GM12878 (cell line): ENCODE results near the gene DCN. TPM values are rescaled to one million over a fixed set of nuclear protein-coding genes. Genes with fewer than 3 reads are reported as not detected.

Experiments used
- ATAC-seq: fragments of 200-7000 bp; cut with Tn5 transposase; 3 replicates; pipeline ENCODE4 v1.9.1; 2020; ENCODE audit warnings: mild to moderate bottlenecking, moderate library complexity
- BruUV-seq: library from RNA; stranded (reverse); fragments of 400-500 nt; replicated peaks from 2 replicates; lab custom pipeline; 2021; lab: Mats Ljungman, UMichigan
- CTCF ChIA-PET: fragments of 300-600 bp; sonication (Branson Sonifier 250); formaldehyde crosslinking; extraction: SDS; loops from one replicate; lab custom pipeline; 2021; ENCODE audit warnings: inconsistent platforms; lab: Yijun Ruan, JAX
- POLR2A ChIA-PET: fragments of 350-600 bp; formaldehyde crosslinking; extraction: SDS; loops from one replicate; lab custom pipeline; 2021; ENCODE audit warnings: inconsistent platforms; lab: Charles Lee
- RAD21 ChIA-PET: fragments of 300-600 bp; sonication (Branson Sonifier 250); formaldehyde crosslinking; loops from one replicate; lab custom pipeline; 2023; ENCODE audit warnings: antibody characterized with exemption; ENCODE audit not compliant: unreplicated experiment; lab: Charles Lee
- SMC1A ChIA-PET: fragments of 300-600 bp; sonication (Branson Sonifier 250); formaldehyde crosslinking; loops from one replicate; lab custom pipeline; 2023; ENCODE audit not compliant: unreplicated experiment, uncharacterized antibody; lab: Charles Lee
- DNase-seq: peaks from one replicate; pipeline ENCODE4 v3.0.0-alpha.2; 2011; ENCODE audit warnings: low read depth, low spot score
- FAIRE-seq: peaks from 3 replicates; lab custom pipeline; 2011; peaks lifted over from hg19 to GRCh38; lab: Jason Lieb, UNC
- H2AFZ ChIP-seq: 2 replicates; pipeline ENCODE4 v1.6.0; 2011; ENCODE audit warnings: low read depth, low read length, control low read depth; ENCODE audit not compliant: control insufficient read depth
- H3K27ac ChIP-seq: 2 replicates; pipeline ENCODE4 v1.5.1; 2011; ENCODE audit warnings: control low read depth; ENCODE audit not compliant: control insufficient read depth, insufficient read depth
- H3K27me3 ChIP-seq, 2 experiments: replicated peaks in 1 of 2; 2 replicates each; pipeline versions ENCODE4 v1.6.0 to v1.6.1; 2011; ENCODE audit warnings: low read length in 1 of 2; ENCODE audit not compliant: control insufficient read depth in 2 of 2, insufficient read depth in 2 of 2
- H3K36me3 ChIP-seq, 2 experiments: 2 replicates each; pipeline ENCODE4 v1.5.1; 2011; ENCODE audit warnings: low read length in 1 of 2; ENCODE audit not compliant: control insufficient read depth in 2 of 2, insufficient read depth in 2 of 2
- H3K4me1 ChIP-seq: 2 replicates; pipeline ENCODE4 v1.6.1; 2011; ENCODE audit warnings: mild to moderate bottlenecking, low read length, moderate library complexity, mixed read lengths; ENCODE audit not compliant: control insufficient read depth, insufficient read depth
- H3K4me2 ChIP-seq: 2 replicates; pipeline ENCODE4 v1.6.0; 2011; ENCODE audit warnings: control low read depth; ENCODE audit not compliant: control insufficient read depth, insufficient read depth
- H3K4me3 ChIP-seq: fragments of 200-600 bp; sonication (generic); 2 replicates; pipeline ENCODE4 v1.5.1; 2016
- H3K79me2 ChIP-seq: 2 replicates; pipeline ENCODE4 v1.6.0; 2011; ENCODE audit warnings: low read length; ENCODE audit not compliant: control insufficient read depth, insufficient read depth
- H3K9ac ChIP-seq: 2 replicates; pipeline ENCODE4 v1.8.0; 2011; ENCODE audit warnings: low read length, control low read depth, mixed read lengths; ENCODE audit not compliant: control insufficient read depth, insufficient read depth
- H3K9me3 ChIP-seq: replicated peaks from 3 replicates; pipeline ENCODE4 v1.5.1; 2011; ENCODE audit warnings: mild to moderate bottlenecking, low read length; ENCODE audit not compliant: control insufficient read depth, insufficient read depth
- H4K20me1 ChIP-seq: 2 replicates; pipeline ENCODE4 v1.6.0; 2011; ENCODE audit not compliant: control insufficient read depth, insufficient read depth
- CEBPB ChIP-seq, 2 experiments: fragments of 150-350 bp in 1 of 2; IDR thresholded peaks; 2 replicates each; pipeline ENCODE4 v1.6.1; 2012 to 2014; ENCODE audit warnings: low read depth in 2 of 2, low read length in 2 of 2, borderline replicate concordance in 1 of 2, inconsistent platforms in 1 of 2
- CHD4 ChIP-seq: fragments of 200-600 bp; sonication (generic); IDR thresholded peaks from 2 replicates; pipeline ENCODE4 v1.6.1; 2016; ENCODE audit warnings: mild to moderate bottlenecking
- HDAC2 ChIP-seq: fragments of 200-600 bp; sonication (generic); IDR thresholded peaks from 2 replicates; pipeline ENCODE4 v1.6.1; 2017
- HDGF ChIP-seq: fragments of 450-650 bp; IDR thresholded peaks from 2 replicates; pipeline ENCODE4 v1.6.1; 2016; ENCODE audit warnings: antibody characterized with exemption
- MEF2A ChIP-seq: IDR thresholded peaks from 2 replicates; pipeline ENCODE4 v1.6.1; 2011; ENCODE audit warnings: low read depth, mild to moderate bottlenecking, low read length, moderate library complexity; ENCODE audit not compliant: insufficient read depth
- MTA2 ChIP-seq: fragments of 450-650 bp; IDR thresholded peaks from 2 replicates; pipeline ENCODE4 v1.6.1; 2016; ENCODE audit warnings: low read depth, mild to moderate bottlenecking, moderate library complexity
- PAX8 ChIP-seq: fragments of 450-650 bp; IDR thresholded peaks from 2 replicates; pipeline ENCODE4 v1.6.1; 2017; ENCODE audit warnings: mild to moderate bottlenecking, moderate library complexity
- SP1 ChIP-seq: IDR thresholded peaks from one replicate; pipeline ENCODE4 v1.6.1; 2011; ENCODE audit warnings: low read depth, low read length
- STAT3 ChIP-seq: IDR thresholded peaks from 2 replicates; pipeline ENCODE4 v1.6.1; 2011; ENCODE audit warnings: low read depth, low read length, improper control_type of control experiment
- TCF12 ChIP-seq: IDR thresholded peaks from 2 replicates; pipeline ENCODE4 v1.6.1; 2011; ENCODE audit warnings: low read depth, mild to moderate bottlenecking, low read length
- ZZZ3 ChIP-seq: IDR thresholded peaks from 2 replicates; pipeline ENCODE4 v1.6.1; 2011; ENCODE audit warnings: low read depth; ENCODE audit not compliant: control insufficient read depth, insufficient read length
- WGBS: methylation state at CpG from one replicate; pipeline ENCODE4 v1.1.6; 2016; ENCODE audit warnings: low lambda C conversion rate; ENCODE audit not compliant: insufficient replicate concordance, insufficient coverage; ENCODE audit errors: missing lambda C conversion rate; 5-methylcytosine and 5-hydroxymethylcytosine counted together
- in situ Hi-C: fragments of 300-500 bp; cut with MboI; formaldehyde crosslinking; loops from 9 replicates; pipeline ENCODE4 v1.14.3; 2018; ENCODE audit warnings: mixed read lengths
- intact Hi-C: fragments of 100-400 bp; cut with micrococcal nuclease; formaldehyde crosslinking; loops from one replicate; pipeline ENCODE4 v1.14.2; 2022; ENCODE audit not compliant: unreplicated experiment
- polyA plus RNA-seq, 11 experiments: library from polyadenylated mRNA; depleted of rRNA in 4 of 11; unstranded in 6 of 11; stranded (reverse) in 5 of 11; fragments of >200 nt; fragmentation: Nextera tagmentation in 4 of 11; fragmentation: Illumina TruSeq in 1 of 11; extraction: Ambion mirVana in 4 of 11; extraction: Trizol in 1 of 11; gene quantifications; 1 replicate in 1 of 11; 2 replicates in 10 of 11; pipeline versions ENCODE4 v1.2.1 to v1.2.3, GENCODE V29; 2011 to 2016; ENCODE audit warnings: inconsistent platforms in 2 of 11, missing spikeins in 2 of 11, low read depth in 1 of 11
- total RNA-seq, 4 experiments: library from RNA; depleted of rRNA in 3 of 4; stranded (reverse); fragments of >200 nt in 3 of 4; fragmentation: Illumina TruSeq in 1 of 4; extraction: Trizol in 1 of 4; gene quantifications; 2 replicates each; pipeline versions ENCODE4 v1.2.1 to v1.2.3, GENCODE V29; 2013 to 2021
- TF ChIP-seq, protein P1 (sequence below): IDR thresholded peaks from 2 replicates; pipeline ENCODE4 v1.6.1; 2011; ENCODE audit warnings: low read depth, mild to moderate bottlenecking, low read length, moderate library complexity, borderline replicate concordance; ENCODE audit errors: extremely low read depth
- TF ChIP-seq, protein P2 (sequence below): IDR thresholded peaks from 2 replicates; pipeline ENCODE4 v1.6.1; 2011; ENCODE audit warnings: borderline replicate concordance, low read depth, mild to moderate bottlenecking, moderate library complexity, mixed read lengths, low read length; ENCODE audit not compliant: insufficient read depth; ENCODE audit errors: extremely low read length
- TF ChIP-seq, protein P3 (sequence below): fragments of 150-350 bp; IDR thresholded peaks from 2 replicates; pipeline ENCODE4 v1.6.1; 2014; ENCODE audit warnings: mild to moderate bottlenecking, low read depth, low read length
- TF ChIP-seq, protein P4 (sequence below): fragments of 450-650 bp; conservative IDR thresholded peaks from 2 replicates; pipeline ENCODE4 v1.6.1; 2017; ENCODE audit warnings: mild to moderate bottlenecking, moderate library complexity

The DCN gene
- total and polyA plus RNA-seq, 10 of the 15 experiments (the other 5 are each of a cell fraction or from before 2014, with no cell fraction given): 0.07 to 2.1 (median 0.75) TPM; not detected in 6

DNA sequence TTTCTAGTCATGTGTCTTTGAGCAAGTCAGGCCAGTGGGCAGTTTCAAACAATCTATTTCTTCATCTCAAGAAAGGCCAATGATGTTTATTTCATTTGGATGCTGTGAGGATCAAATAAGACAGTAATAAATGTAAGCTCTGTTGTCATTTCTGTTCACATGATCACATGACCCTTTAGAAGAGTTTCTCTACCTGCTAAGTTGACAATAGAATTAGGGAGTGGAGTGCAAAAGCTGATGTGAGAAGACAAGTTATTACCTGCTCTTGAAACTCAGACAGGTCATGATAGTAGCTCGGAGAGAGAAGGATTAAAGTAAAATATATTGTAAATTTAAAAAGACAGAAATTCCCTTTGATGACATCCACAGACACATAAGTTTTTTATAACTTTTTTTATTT is 37.3 kb upstream of the DCN start:
- no peaks in the 10 kb centered on the region for H3K79me2 ChIP-seq
- H3K4me3 ChIP-seq: no peak overlapping the region
- ATAC-seq (no peak), FAIRE-seq (no peak), DNase-seq (no peak)
- no peak overlapping the region for H3K27ac ChIP-seq
- in situ Hi-C loops (no loop called here), intact Hi-C loops (no loop called here)
- no TSS peak for BruUV-seq
- RAD21 ChIA-PET: no interaction called here
- H3K4me1 ChIP-seq: no peaks in the 10 kb centered on the region
- no peak overlapping the region for H3K4me2 ChIP-seq
- H3K27me3 ChIP-seq: no peaks in the 10 kb centered on the region; a peak in 1 of 4 replicates
- CTCF ChIA-PET: no interaction called here
- POLR2A ChIA-PET: no interaction called here
- WGBS: 0% methylated on average over 1 of the region's 1 CpG
- SMC1A ChIA-PET: no interaction called here
- no peak overlapping the region for H3K9ac ChIP-seq
- H2AFZ ChIP-seq: no peak overlapping the region
- no peaks in the 10 kb centered on the region for H3K36me3 ChIP-seq
- TF ChIP-seq HDAC2 (no peak), TCF12 (no peak), HDGF (no peak), CEBPB (IDR thresholded peaks at IDR 0.05; ENCODE audit: borderline replicate concordance in 1 of 2, low read depth in 2 of 2, low read length in 2 of 2) (no peak)
- TF ChIP-seq, protein P1, sequence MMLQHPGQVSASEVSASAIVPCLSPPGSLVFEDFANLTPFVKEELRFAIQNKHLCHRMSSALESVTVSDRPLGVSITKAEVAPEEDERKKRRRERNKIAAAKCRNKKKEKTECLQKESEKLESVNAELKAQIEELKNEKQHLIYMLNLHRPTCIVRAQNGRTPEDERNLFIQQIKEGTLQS: no peak
- TF ChIP-seq, protein P2, sequence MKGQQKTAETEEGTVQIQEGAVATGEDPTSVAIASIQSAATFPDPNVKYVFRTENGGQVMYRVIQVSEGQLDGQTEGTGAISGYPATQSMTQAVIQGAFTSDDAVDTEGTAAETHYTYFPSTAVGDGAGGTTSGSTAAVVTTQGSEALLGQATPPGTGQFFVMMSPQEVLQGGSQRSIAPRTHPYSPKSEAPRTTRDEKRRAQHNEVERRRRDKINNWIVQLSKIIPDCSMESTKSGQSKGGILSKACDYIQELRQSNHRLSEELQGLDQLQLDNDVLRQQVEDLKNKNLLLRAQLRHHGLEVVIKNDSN: no peak
- TF ChIP-seq, all 136 proteins: peak for 0
- Histone ChIP-seq H4K20me1 (no peaks in the 10 kb centered on the region), H3K9me3 (no peaks in the 10 kb centered on the region)

DNA sequence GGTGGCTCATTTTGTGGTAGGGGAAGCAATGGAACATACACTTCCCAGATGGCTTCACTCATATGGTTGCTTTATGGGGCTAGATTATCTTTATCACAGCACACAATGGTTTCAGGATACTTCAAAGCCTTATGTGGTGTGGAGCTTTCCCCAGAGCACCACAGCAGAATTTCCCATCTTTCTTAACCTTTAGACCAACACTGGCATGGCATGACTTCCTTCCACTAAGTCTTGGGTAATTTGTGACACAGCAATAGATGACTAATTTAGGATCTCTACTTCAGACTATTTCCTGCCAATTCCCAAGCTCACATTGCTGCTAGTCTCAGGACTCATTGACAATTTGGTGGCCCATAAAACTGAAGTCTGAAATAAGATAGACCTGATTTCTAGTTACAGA is 36.9 kb upstream of the DCN start:
- H2AFZ ChIP-seq: no peak overlapping the region
- intact Hi-C loops (no loop called here), in situ Hi-C loops (no loop called here)
- H3K4me1 ChIP-seq: no peaks in the 10 kb centered on the region
- H3K4me2 ChIP-seq: no peak overlapping the region
- H3K9me3 ChIP-seq: no peaks in the 10 kb centered on the region
- no peaks in the 10 kb centered on the region for H3K79me2 ChIP-seq
- H3K9ac ChIP-seq: no peak overlapping the region
- SMC1A ChIA-PET: no interaction called here
- CTCF ChIA-PET: no interaction called here
- POLR2A ChIA-PET: no interaction called here
- no peaks in the 10 kb centered on the region for H4K20me1 ChIP-seq
- FAIRE-seq (no peak), ATAC-seq (no peak), DNase-seq (no peak)
- H3K27ac ChIP-seq: no peak overlapping the region
- H3K36me3 ChIP-seq: no peaks in the 10 kb centered on the region
- BruUV-seq: no TSS peak
- RAD21 ChIA-PET: no interaction called here
- H3K4me3 ChIP-seq: no peak overlapping the region
- no peaks in the 10 kb centered on the region; a peak in 1 of 4 replicates for H3K27me3 ChIP-seq
- no peak for TF ChIP-seq PAX8
- TF ChIP-seq MEF2A: no peak
- no peak for TF ChIP-seq STAT3
- TF ChIP-seq ZZZ3: no peak
- TF ChIP-seq, protein P3, sequence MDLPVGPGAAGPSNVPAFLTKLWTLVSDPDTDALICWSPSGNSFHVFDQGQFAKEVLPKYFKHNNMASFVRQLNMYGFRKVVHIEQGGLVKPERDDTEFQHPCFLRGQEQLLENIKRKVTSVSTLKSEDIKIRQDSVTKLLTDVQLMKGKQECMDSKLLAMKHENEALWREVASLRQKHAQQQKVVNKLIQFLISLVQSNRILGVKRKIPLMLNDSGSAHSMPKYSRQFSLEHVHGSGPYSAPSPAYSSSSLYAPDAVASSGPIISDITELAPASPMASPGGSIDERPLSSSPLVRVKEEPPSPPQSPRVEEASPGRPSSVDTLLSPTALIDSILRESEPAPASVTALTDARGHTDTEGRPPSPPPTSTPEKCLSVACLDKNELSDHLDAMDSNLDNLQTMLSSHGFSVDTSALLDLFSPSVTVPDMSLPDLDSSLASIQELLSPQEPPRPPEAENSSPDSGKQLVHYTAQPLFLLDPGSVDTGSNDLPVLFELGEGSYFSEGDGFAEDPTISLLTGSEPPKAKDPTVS: no peak
- no peak for TF ChIP-seq MTA2
- TF ChIP-seq SP1: no peak
- TF ChIP-seq, protein P4, sequence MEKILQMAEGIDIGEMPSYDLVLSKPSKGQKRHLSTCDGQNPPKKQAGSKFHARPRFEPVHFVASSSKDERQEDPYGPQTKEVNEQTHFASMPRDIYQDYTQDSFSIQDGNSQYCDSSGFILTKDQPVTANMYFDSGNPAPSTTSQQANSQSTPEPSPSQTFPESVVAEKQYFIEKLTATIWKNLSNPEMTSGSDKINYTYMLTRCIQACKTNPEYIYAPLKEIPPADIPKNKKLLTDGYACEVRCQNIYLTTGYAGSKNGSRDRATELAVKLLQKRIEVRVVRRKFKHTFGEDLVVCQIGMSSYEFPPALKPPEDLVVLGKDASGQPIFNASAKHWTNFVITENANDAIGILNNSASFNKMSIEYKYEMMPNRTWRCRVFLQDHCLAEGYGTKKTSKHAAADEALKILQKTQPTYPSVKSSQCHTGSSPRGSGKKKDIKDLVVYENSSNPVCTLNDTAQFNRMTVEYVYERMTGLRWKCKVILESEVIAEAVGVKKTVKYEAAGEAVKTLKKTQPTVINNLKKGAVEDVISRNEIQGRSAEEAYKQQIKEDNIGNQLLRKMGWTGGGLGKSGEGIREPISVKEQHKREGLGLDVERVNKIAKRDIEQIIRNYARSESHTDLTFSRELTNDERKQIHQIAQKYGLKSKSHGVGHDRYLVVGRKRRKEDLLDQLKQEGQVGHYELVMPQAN: no peak
- no peak for TF ChIP-seq CHD4
